ENCODE results near the gene ORC3. TPM values are rescaled to one million over a fixed set of nuclear protein-coding genes. Genes with fewer than 3 reads are reported as not detected.
"Not testable (repeated sequence)": the region's sequence is repeated elsewhere in the genome, so short reads cannot be mapped to it uniquely, and the experiment has no call there.

The ORC3 gene
- total and polyA plus RNA-seq, 10 of the 15 experiments (the other 5 are each of a cell fraction or from before 2014, with no cell fraction given), result 27.2 to 76.3 (median 54.6) TPM

- POLR2A ChIA-PET; H4K20me1 ChIP-seq (ENCODE audit: control insufficient read depth, insufficient read depth); BruUV-seq (replicated peaks); H2AFZ ChIP-seq (ENCODE audit: control insufficient read depth, low read depth, low read length); H3K9me3 ChIP-seq (replicated peaks; ENCODE audit: control insufficient read depth, insufficient read depth, low read length); intact Hi-C loops (cut with micrococcal nuclease; ENCODE audit: unreplicated experiment); in situ Hi-C loops (cut with MboI); H3K9ac ChIP-seq (ENCODE audit: control insufficient read depth, insufficient read depth, low read length); H3K4me3 ChIP-seq; H3K4me2 ChIP-seq (ENCODE audit: control insufficient read depth, insufficient read depth); H3K27ac ChIP-seq (ENCODE audit: control insufficient read depth, insufficient read depth); ATAC-seq; H3K79me2 ChIP-seq (ENCODE audit: control insufficient read depth, insufficient read depth, low read length); FAIRE-seq; DNase-seq (ENCODE audit: low read depth, low spot score); H3K27me3 ChIP-seq (replicated peaks in 1 of 2; ENCODE audit: control insufficient read depth in 2 of 2, insufficient read depth in 2 of 2, low read length in 1 of 2); RAD21 ChIA-PET (ENCODE audit: unreplicated experiment); H3K4me1 ChIP-seq (ENCODE audit: control insufficient read depth, insufficient read depth, low read length): not testable (repeated sequence)
- CTCF ChIA-PET, result interaction anchor here (1.1 kb wide), 1 partner anchor 9 kb away, joined by 3 read pairs; no protein-coding TSS in a partner anchor
- H3K36me3 ChIP-seq (ENCODE audit: control insufficient read depth in 2 of 2, insufficient read depth in 2 of 2, low read length in 1 of 2), result peaks cover 3 to 10% of the 10 kb centered on the region in 2 experiments; a peak in 3 of 4 replicates
- WGBS (ENCODE audit: insufficient coverage, insufficient replicate concordance, low lambda C conversion rate, missing lambda C conversion rate), result 90% methylated on average over 2 of the region's 2 CpGs
- SMC1A ChIA-PET (ENCODE audit: uncharacterized antibody, unreplicated experiment), result interaction anchor here (1.0 kb wide), 1 partner anchor 86 kb away, joined by 3 read pairs; no protein-coding TSS in a partner anchor
Observed at GRCh38 chr6:87613018-87613417, 23.1 kb downstream of the ORC3 start.

- DNase-seq (ENCODE audit: low read depth, low spot score), result no peak
- CTCF ChIA-PET, result interaction anchor here (0.6 to 2.1 kb wide), 2 partner anchors 12 to 551 kb away, joined by 3 to 8 read pairs; no protein-coding TSS in a partner anchor
- Histone ChIP-seq H3K4me2 (ENCODE audit: control insufficient read depth, insufficient read depth) (no peak overlapping the region), H3K4me3 (no peak overlapping the region), H2AFZ (ENCODE audit: control insufficient read depth, low read depth, low read length) (no peak overlapping the region), H3K27ac (ENCODE audit: control insufficient read depth, insufficient read depth) (no peak overlapping the region), H3K27me3 (replicated peaks in 1 of 2; ENCODE audit: control insufficient read depth in 2 of 2, insufficient read depth in 2 of 2, low read length in 1 of 2) (no peaks in the 10 kb centered on the region), H3K9me3 (replicated peaks; ENCODE audit: control insufficient read depth, insufficient read depth, low read length) (no peaks in the 10 kb centered on the region; the same call in 2 of the 3 replicates), H3K79me2 (ENCODE audit: control insufficient read depth, insufficient read depth, low read length) (no peaks in the 10 kb centered on the region), H3K36me3 (ENCODE audit: control insufficient read depth in 2 of 2, insufficient read depth in 2 of 2, low read length in 1 of 2) (peaks cover 3 to 9% of the 10 kb centered on the region in 2 experiments; a peak in 3 of 4 replicates), H3K4me1 (ENCODE audit: control insufficient read depth, insufficient read depth, low read length) (no peaks in the 10 kb centered on the region), H4K20me1 (ENCODE audit: control insufficient read depth, insufficient read depth) (no peaks in the 10 kb centered on the region), H3K9ac (ENCODE audit: control insufficient read depth, insufficient read depth, low read length) (no peak overlapping the region)
- intact Hi-C loops (cut with micrococcal nuclease; ENCODE audit: unreplicated experiment), result no loop called here
- no peak for ATAC-seq
- no TSS peak for BruUV-seq (replicated peaks)
- RAD21 ChIA-PET (ENCODE audit: unreplicated experiment), result interaction anchor here (0.8 kb wide), 1 partner anchor 9 kb away, joined by 3 read pairs; no protein-coding TSS in a partner anchor
- in situ Hi-C loops (cut with MboI), result no loop called here
- no peak for FAIRE-seq
- WGBS (ENCODE audit: insufficient coverage, insufficient replicate concordance, low lambda C conversion rate, missing lambda C conversion rate), result 95% methylated on average over 4 of the region's 4 CpGs
- POLR2A ChIA-PET, result no interaction called here
- TF ChIP-seq PAX5 (IDR thresholded peaks at IDR 0.05; ENCODE audit: borderline replicate concordance, low read depth, low read length) (no peak), FOXM1 (IDR thresholded peaks at IDR 0.05; ENCODE audit: low read depth, low read length) (no peak), PML (IDR thresholded peaks at IDR 0.05; ENCODE audit: low read length) (no peak), CREM (IDR thresholded peaks at IDR 0.05; ENCODE audit: low read depth) (no peak), CEBPB (IDR thresholded peaks at IDR 0.05; ENCODE audit: borderline replicate concordance in 1 of 2, low read depth in 2 of 2, low read length in 2 of 2) (no peak), BMI1 (IDR thresholded peaks at IDR 0.05; ENCODE audit: borderline replicate concordance) (no peak), TCF7 (IDR thresholded peaks at IDR 0.05; ENCODE audit: borderline replicate concordance) (no peak), CTCF (IDR thresholded peaks at IDR 0.05 in 2 of 3, conservative IDR thresholded peaks at IDR 0.05 in 1 of 3; ENCODE audit: control insufficient read depth in 2 of 3, extremely low read depth in 1 of 3, insufficient read depth in 1 of 3, low read depth in 3 of 3, low read length in 3 of 3) (no peak), IRF4 (IDR thresholded peaks at IDR 0.05; ENCODE audit: low read depth, low read length) (no peak), IKZF1 (conservative IDR thresholded peaks at IDR 0.05) (no peak), MTA2 (IDR thresholded peaks at IDR 0.05; ENCODE audit: low read depth) (no peak), CBX3 (IDR thresholded peaks at IDR 0.05; ENCODE audit: borderline replicate concordance, low read depth) (no peak), GATAD2B (conservative IDR thresholded peaks at IDR 0.05; ENCODE audit: low read depth) (no peak), ASH2L (IDR thresholded peaks at IDR 0.05; ENCODE audit: borderline replicate concordance, low read depth) (no peak), HDGF (IDR thresholded peaks at IDR 0.05) (no peak), CHD1 (IDR thresholded peaks at IDR 0.05; ENCODE audit: low read depth, low read length) (no peak)
- SMC1A ChIA-PET (ENCODE audit: uncharacterized antibody, unreplicated experiment), result interaction anchor here (1.8 kb wide), 1 partner anchor 18 kb away, joined by 5 read pairs; no protein-coding TSS in a partner anchor
Observed at GRCh38 chr6:87617405-87617804, 27.5 kb downstream of the ORC3 start.
